Measurements from ENCODE around the gene KTN1.

KTN1 gene

DNA sequence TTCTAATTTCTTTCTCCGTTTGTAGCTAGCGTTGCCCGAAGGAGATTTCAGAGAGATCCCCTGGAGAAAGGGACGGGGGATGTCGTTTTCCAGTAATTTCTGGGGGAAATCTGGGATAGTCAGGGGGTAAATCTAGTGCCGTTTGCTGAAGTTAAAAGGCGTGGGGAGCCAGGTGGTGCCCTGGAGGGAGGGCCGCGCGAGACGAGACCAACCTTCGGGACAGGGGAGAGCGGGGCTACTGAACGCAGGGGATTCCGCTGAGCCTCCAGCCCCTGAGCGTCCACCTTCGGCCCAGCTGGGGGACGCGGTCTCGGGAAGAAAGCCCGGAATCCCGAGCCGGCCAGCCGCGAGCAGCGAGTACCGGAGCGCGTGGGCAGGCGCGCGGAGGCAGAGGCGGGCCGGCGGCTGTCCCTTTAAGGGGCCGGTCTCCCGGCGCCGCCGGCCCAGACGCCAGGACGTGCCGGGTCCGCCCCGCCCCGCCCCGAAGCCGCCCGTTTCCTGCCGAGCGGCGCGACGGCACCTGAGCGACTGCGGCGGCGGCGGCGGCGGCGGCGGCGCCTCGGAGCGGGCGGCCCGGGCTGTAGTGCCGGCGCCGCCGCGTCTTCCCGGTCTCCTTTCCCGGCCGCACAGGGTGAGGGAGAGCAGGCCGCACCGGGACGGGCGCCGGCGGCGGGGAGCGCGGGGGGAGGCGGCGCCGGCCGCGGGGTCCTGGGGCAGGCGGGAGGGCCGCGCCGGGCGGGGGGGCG, at the start of gene KTN1:
KTN1 (plus strand) TSS at position 484 of the 746 bp plus-strand sequence. CDS start 31,842 bp downstream, outside the sequence.
- peak; percentile 74 for DNase-seq (ENCODE audit: low read depth)

DNA sequence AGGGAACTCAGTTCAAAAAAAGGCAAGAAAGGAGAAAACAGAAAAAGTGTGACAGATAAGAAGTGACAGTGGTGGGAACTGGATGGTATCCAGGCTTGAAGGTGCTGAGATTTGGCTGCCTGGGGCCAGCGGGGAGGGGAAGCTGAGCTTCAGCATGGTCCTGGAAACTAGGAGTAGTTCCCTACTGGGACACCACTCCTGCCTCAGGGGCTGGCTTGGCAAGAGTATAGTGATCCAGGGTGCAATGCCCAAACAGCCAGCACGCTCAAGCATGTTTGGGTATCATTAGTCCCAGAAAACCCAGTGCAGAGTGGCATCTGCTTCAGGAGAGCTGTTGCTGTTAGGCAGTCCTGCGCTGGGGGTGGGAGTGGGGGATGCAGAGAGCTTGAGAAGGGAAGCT, 49.5 kb upstream of the KTN1 start:
- no peak for DNase-seq (ENCODE audit: low read depth)

DNA sequence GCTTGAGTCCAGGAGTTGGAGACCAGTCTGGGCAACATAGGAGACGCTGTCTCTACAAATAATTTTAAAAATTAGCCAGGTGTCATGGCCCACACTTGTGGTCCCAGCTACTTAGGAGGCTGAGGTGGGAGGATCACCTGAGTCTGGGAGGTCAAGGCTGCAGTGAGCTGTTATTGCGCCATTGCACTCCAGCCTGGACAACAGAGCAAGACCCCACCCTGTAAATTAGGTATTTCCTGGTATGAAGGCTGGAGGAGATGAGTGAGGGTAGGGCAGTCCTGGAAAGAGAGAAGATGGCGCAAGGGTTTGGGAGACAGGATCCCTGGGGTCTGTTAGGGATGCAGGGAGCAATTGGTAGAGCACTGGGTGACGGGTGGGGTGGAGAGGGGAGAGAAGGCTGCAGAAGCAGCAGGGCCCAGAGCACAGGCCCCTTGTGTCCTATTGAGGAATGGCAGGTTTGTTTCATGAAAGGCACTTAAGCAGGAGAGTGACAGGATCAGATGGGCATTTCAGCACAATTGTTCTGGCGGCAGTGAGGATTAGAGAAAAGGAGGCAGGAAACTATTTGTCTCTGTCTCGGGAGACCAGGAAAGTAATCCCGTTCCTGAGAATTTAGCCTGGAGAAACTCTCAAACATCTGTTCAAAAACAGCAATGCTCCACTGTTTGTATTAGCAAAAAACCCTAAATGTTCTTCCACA, 47.2 kb upstream of the KTN1 start:
- DNase-seq (ENCODE audit: low read depth), result no peak

GRCh38 chr14:55533960-55534359, 46.0 kb upstream of the KTN1 start:
- DNase-seq (ENCODE audit: low read depth), result no peak

DNA sequence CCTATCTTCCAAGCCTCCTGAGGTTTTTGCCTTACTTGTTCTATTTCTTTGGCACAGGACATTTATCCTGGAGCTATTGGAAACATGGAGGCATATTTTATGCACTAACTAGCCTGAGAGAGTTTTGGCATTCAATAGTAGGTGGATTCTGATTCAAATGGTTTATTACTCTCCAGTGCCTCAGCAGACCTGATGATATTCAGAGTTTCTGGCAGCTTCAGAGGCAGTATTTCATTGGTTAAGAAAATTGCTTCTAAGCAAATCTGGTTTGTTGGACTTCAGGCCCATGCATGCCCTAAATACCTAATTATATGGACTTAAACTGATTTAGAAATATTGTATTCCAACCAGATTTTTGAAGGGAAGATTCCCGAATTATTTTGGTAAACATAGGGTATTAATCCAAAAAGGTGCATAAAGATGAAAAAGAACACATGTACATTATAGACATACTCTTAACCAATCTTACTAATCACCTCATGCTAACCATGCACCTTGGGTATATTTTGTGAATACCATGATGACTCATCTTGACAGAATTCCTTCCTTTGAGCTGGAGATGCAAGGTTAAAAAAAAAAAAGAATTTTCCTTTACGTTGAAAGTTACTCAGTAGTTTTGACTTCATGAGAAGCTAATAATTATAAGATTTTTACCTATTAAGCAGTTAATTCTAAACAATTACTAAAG, 44.3 kb upstream of the KTN1 start:
- no peak for DNase-seq (ENCODE audit: low read depth)

GRCh38 chr14:55536204-55536708, 43.8 kb upstream of the KTN1 start:
- DNase-seq (ENCODE audit: low read depth), result peak; percentile 13

DNA sequence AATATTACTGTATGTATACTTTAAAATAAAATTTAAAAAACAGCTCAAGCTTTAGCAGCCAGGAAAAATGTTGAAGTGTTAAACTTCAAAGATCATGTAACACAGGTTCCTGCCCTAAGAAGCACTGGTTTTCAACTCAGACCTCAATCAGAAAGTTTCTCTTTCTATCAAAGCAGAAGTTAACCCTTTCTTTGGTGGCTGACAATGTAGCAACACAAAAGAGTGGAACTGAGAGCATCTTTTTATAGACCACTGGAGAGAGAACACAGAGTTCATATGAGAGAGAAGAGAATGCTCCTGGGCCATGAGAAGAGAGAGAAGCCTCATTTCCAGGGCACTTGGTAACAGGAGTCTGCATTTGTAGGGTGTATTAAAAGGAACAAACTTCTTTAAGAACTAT, 42.2 kb upstream of the KTN1 start:
- no peak for DNase-seq (ENCODE audit: low read depth)

- no peak for DNase-seq (ENCODE audit: low read depth)
These were observed 40.0 kb upstream of the KTN1 start for GRCh38 chr14:55539975-55540374.

DNA sequence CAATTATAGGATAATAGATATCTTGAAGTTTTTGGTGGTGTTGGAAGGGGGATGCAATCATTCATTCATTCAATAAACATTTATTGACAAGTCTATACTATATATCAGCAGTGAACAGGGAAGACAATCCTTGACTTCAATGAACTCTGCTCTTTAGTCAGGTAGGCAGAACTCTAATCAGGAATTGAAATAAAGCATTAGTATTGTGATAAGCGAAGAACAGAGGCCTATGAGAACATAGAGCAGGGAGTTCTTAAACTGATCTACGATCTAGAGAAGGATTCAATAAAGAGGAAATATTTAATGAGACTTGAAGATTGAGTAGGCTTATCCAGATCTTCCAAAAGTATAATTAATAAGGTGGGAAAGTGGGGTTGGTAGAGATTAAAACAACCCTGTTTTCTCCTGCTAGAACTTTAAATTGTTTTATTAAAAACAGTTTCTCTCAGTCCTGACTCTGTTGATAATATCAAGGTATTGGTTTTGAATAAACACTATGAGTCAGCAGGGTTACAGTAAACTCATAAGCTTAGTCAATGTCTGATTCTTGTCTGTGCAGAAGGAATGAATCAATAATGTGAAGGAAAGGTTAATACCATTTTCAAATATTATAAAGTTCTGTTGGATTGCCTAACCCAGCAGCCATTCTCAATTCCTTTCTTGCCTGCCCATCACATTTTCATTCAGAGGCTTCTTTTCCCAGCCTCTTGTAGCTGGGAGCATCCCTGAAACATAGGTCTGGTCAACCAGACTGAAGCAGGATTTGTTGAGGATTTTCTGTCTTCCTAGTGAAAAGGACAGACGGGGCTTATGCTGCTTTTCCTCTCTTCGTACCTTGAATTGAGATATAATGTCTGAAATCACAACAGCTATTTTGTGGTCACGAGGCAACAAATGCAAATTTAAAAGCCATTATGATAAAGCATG, 38.9 kb upstream of the KTN1 start:
- DNase-seq (ENCODE audit: low read depth), result peak; percentile 11

DNA sequence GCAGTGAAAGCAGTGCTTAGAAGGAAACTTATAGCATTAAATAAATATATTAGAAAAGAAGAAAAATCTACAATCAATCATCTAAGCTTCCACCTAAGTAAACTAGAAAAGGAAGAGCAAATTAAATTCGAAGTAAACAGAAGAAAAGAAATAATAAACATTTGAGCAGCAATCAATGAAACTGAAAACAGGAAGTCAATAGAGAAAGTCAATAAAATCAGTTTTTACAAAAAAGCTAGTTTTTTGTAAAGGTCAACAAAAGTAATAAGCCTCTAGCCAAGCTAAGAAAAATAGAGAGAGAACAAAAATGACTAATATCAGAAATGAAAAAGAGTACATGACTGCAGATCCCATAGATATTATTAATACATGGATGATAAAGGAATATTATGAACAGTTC, 34.2 kb upstream of the KTN1 start:
- no peak for DNase-seq (ENCODE audit: low read depth)

- no peak for DNase-seq (ENCODE audit: low read depth)
These were observed 33.7 kb upstream of the KTN1 start for GRCh38 chr14:55546212-55546874.

DNA sequence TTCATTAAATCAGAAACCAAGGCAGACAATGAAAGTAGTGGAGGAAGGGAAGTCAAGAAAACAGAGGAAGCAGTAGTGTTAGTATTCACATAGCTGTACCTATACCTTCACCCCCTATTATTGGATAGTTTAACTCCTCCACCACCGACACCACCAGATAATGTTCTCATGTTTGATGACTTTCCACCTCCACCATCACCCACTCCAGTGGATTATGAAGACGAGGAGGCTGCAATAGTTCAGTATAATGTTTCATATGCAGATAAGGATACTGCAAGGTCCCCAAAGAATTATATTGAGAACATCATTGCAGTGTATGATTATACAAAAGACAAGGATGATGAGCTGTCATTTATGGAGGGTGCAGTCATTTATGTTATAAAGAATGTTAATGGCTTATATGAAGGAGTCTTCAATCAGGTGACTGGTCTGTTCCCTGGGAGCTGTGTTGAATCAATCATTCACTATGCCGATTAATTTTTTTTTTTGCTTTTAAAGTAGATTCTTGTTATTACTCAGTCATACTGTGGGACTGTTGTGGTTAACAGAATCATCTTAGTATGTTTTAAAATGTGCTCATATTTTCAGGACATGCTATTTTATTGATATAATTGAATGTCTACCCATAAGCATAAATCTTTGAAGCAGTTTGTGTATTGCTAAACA, 32.2 kb upstream of the KTN1 start:
- DNase-seq (ENCODE audit: low read depth), result no peak

GRCh38 chr14:55553791-55554190, 26.2 kb upstream of the KTN1 start:
- no peak for DNase-seq (ENCODE audit: low read depth)

DNA sequence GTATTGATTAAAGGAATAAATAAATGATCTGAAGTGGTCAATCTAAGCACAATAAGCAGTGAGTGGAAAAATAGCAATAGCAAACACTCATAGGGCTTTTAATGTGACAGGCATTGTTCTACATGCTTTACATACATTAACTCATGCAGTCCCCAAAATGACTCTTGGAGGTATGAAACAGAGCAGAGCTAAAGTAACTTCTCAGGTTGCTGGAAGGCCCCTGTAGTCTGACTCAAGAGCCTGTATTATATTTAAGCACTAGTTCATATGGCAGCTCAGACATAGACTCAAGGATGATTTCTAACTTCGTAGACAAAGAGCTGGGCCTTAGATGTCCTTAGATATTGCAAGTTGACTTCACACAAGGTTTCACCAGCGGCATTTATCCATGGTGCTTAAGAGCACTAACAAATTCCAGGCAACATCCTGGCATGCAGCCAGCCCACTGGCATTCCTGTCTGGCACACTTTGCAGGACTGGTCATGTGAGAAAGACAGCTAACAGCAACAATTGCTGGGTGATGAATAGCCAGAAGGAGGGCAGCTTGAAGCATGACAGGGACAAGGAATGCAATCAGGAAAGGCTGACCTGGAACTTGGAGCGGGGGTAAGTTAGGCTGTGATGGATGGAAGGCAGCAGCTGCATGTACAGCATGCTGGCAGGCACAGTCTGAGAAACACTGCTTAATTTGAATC, 22.9 kb upstream of the KTN1 start:
- DNase-seq (ENCODE audit: low read depth), result peak; percentile 96

DNA sequence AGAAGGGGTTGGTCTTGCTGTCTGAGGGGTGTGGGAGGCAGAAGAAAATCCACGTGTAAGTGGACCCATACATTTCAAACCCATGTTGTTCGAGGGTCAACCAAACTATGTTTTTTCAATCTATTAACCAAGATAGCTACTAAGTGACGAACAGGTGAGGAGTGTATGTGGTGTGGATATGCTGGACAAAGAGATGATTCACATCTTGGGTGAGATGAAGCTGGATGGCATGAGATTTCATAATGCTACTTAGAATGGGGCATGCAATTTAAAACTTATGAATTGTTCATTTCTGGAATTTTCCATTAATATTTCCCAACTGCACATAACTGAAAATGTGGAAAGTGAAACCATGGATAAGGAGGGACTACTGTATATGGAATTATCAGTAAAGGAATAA, 17.9 kb upstream of the KTN1 start:
- peak; percentile 23 for DNase-seq (ENCODE audit: low read depth)

GRCh38 chr14:55568618-55569017, 11.4 kb upstream of the KTN1 start:
- no peak for DNase-seq (ENCODE audit: low read depth)

DNA sequence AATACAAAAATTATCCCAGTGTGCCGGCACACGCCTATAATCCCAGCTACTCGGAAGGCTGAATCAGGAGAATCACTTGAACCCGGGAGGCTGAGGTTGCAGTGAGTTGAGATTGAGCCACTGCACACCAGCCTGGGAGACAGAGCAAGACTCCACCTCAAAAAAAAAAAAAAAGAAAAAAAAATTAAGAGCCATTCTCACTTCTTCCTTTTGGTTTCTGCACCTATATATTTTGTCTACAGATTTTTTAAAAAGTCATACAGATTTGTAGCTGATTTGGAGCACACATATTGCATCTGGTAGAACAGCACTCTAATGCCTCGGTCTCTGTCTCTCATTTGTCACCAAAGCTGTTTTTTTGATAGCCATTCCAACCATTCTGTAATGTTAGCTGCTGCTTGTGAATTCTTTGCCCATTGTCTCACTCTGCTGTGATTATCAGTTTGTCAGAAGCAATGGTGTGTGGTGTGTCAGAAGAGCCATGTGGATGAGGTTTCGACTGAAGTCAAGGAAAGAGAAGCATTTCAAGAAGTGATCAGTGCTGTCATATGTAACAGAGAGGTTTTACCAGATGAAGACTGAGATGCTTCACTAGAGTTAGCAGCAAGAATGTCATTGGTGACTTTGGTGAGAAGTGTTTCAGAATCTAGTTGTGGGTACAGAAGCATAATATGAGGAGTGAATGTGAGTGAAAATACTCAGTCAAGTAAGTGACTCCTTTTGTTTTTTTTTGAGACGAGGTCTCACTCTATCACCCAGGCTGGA, 8.7 kb upstream of the KTN1 start:
- no peak for DNase-seq (ENCODE audit: low read depth)

DNA sequence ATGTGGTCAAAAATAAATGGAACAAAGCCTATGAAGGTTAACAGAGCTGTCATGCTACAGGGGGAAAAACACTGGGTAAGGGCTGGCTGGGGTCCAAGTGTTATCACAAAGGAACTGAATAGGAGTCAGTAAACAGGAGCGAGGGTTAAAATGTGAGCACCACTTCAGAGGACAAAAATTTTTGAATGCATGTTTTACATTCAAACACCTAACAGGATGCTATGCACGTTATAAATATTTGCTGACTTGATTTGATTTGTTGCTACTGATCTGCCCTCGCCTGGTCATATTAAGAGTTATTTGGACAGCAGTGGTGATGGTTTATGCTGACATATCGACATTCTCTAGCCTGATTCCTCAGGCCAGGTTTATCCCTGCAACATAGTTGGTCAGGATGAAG, 7.4 kb upstream of the KTN1 start:
- DNase-seq (ENCODE audit: low read depth), result peak; percentile 24

GRCh38 chr14:55574988-55575387, 5.0 kb upstream of the KTN1 start:
- no peak for DNase-seq (ENCODE audit: low read depth)

All from amniotic epithelial cell (primary cell).